ENCODE results near the gene EHF.

DNA sequence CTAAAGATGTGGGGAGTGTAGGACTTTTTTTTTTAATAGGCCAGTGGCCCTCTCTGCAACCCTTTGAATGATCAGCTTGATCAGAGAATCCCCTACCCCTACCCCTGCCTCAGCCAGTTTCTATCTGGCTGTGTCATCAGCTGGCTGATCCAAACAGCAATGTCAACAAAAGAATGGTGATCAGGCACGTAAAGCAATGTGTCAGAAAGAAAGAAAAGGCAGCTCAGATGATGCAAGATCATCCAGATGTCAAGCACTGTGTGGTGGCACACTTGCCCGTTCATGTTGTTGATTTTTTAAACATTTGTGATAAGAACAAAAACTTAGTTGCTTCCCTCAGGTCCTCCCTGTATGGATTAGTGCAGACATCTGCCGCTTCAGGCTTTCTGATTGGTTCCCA lies 26.3 kb upstream of the EHF start:
- TF ChIP-seq, protein P1, sequence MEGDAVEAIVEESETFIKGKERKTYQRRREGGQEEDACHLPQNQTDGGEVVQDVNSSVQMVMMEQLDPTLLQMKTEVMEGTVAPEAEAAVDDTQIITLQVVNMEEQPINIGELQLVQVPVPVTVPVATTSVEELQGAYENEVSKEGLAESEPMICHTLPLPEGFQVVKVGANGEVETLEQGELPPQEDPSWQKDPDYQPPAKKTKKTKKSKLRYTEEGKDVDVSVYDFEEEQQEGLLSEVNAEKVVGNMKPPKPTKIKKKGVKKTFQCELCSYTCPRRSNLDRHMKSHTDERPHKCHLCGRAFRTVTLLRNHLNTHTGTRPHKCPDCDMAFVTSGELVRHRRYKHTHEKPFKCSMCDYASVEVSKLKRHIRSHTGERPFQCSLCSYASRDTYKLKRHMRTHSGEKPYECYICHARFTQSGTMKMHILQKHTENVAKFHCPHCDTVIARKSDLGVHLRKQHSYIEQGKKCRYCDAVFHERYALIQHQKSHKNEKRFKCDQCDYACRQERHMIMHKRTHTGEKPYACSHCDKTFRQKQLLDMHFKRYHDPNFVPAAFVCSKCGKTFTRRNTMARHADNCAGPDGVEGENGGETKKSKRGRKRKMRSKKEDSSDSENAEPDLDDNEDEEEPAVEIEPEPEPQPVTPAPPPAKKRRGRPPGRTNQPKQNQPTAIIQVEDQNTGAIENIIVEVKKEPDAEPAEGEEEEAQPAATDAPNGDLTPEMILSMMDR (IDR thresholded peaks at IDR 0.05; ENCODE audit: insufficient read depth, low read depth, low read length): no peak
- no peak for TF ChIP-seq EZH2 (IDR thresholded peaks at IDR 0.05; ENCODE audit: insufficient read depth, low read length)
